OCI-LY1 (cell line): ENCODE results near the gene BICD2.

Experiments
- H2AFZ ChIP-seq: fragments of 200-600 bp; sonication (generic), shearing (Covaris generic); 2 replicates; pipeline ENCODE4 v1.6.0; 2014; ENCODE audit warnings: antibody characterized with exemption, mild to moderate bottlenecking, low read length
- H3F3A ChIP-seq: fragments of 200-600 bp; sonication (generic), shearing (Covaris generic); 2 replicates; pipeline ENCODE4 v1.6.0; 2014; ENCODE audit warnings: mild to moderate bottlenecking, antibody characterized with exemption, low read length, moderate library complexity; ENCODE audit not compliant: insufficient read depth
- H3K27ac ChIP-seq: fragments of 200-600 bp; sonication (generic); 2 replicates; pipeline ENCODE4 v1.5.1; 2014; ENCODE audit warnings: low read length, mixed run types, mild to moderate bottlenecking, low read depth; ENCODE audit not compliant: poor library complexity, severe bottlenecking
- H3K27me3 ChIP-seq: fragments of 200-600 bp; sonication (generic); 2 replicates; pipeline ENCODE4 v1.6.0; 2014; ENCODE audit warnings: antibody characterized with exemption, mild to moderate bottlenecking, low read length, moderate library complexity; ENCODE audit not compliant: insufficient read depth
- H3K36me3 ChIP-seq: fragments of 200-600 bp; sonication (generic); 2 replicates; pipeline ENCODE4 v1.6.1; 2014; ENCODE audit warnings: mild to moderate bottlenecking, antibody characterized with exemption, low read length, moderate library complexity, mixed read lengths; ENCODE audit not compliant: insufficient read depth
- H3K4me1 ChIP-seq: fragments of 200-600 bp; sonication (generic); 2 replicates; pipeline ENCODE4 v1.5.1; 2014; ENCODE audit warnings: mild to moderate bottlenecking, low read length, moderate library complexity; ENCODE audit not compliant: insufficient read depth, severe bottlenecking
- H3K4me2 ChIP-seq: fragments of 200-600 bp; sonication (generic), shearing (Covaris generic); 2 replicates; pipeline ENCODE4 v1.6.1; 2014; ENCODE audit warnings: low read length
- H3K4me3 ChIP-seq: fragments of 200-600 bp; sonication (generic); 2 replicates; pipeline ENCODE4 v1.5.1; 2014; ENCODE audit warnings: low read length, low read depth, mild to moderate bottlenecking, mixed read lengths; ENCODE audit not compliant: poor library complexity, severe bottlenecking
- H3K79me2 ChIP-seq: fragments of 200-600 bp; shearing (Covaris generic); 2 replicates; pipeline ENCODE4 v1.6.1; 2016; ENCODE audit warnings: mixed run types, low read length, mixed read lengths; ENCODE audit not compliant: insufficient read depth
- H3K9ac ChIP-seq: fragments of 200-600 bp; sonication (generic), shearing (Covaris generic); 2 replicates; pipeline ENCODE4 v1.6.1; 2014; ENCODE audit warnings: mild to moderate bottlenecking, low read length, mixed read lengths
- H3K9me2 ChIP-seq: fragments of 200-600 bp; sonication (generic), shearing (Covaris generic); 2 replicates; pipeline ENCODE4 v1.6.1; 2014; ENCODE audit warnings: low read depth, mild to moderate bottlenecking, low read length, mixed read lengths
- H3K9me3 ChIP-seq: fragments of 200-600 bp; shearing (Covaris generic); 2 replicates; pipeline ENCODE4 v1.6.1; 2014; ENCODE audit warnings: low read length, mixed read lengths
- H4K20me1 ChIP-seq: fragments of 200-600 bp; sonication (generic), shearing (Covaris generic); 2 replicates; pipeline ENCODE4 v1.6.0; 2016; ENCODE audit warnings: mild to moderate bottlenecking, low read length; ENCODE audit not compliant: insufficient read depth
- EZH2 ChIP-seq: fragments of 200-600 bp; sonication (generic), shearing (Covaris generic); IDR thresholded peaks from 2 replicates; pipeline ENCODE4 v1.8.0; 2017; ENCODE audit warnings: borderline replicate concordance, mixed run types, mild to moderate bottlenecking, antibody characterized with exemption, low read length, moderate library complexity, mixed read lengths
- TF ChIP-seq, protein P1 (sequence below): fragments of 200-600 bp; sonication (generic), shearing (Covaris generic); IDR thresholded peaks from 2 replicates; pipeline ENCODE4 v1.5.1; 2017; ENCODE audit warnings: mild to moderate bottlenecking, antibody characterized with exemption, low read length, moderate library complexity, mixed read lengths

Gene BICD2

DNA sequence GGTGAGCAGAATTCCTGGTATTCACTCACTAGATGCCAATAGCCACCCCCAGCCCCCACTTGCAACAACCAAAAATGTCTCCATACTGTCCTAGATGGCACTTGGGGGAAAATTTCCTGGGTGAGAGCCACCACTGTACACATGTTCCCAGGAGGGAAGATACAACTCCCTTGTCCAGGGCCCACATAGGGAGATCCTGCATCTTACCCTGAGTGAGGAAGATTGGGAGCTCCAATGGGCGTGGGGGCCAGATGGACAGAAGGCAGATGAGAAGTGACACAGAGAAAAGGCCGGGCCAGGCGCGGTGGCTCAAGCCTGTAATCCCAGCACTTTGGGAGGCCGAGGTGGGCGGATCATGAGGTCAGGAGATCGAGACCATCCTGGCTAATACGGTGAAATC is 82.4 kb downstream of the BICD2 start:
- H3K4me3 ChIP-seq: no peak overlapping the region
- no peaks in the 10 kb centered on the region for H3K79me2 ChIP-seq
- H3K27ac ChIP-seq: no peak overlapping the region
- H2AFZ ChIP-seq: no peak overlapping the region
- no peak overlapping the region for H3K4me2 ChIP-seq
- H3K9me2 ChIP-seq: no peaks in the 10 kb centered on the region
- no peaks in the 10 kb centered on the region for H3K36me3 ChIP-seq
- no peak for TF ChIP-seq EZH2
- TF ChIP-seq, protein P1, sequence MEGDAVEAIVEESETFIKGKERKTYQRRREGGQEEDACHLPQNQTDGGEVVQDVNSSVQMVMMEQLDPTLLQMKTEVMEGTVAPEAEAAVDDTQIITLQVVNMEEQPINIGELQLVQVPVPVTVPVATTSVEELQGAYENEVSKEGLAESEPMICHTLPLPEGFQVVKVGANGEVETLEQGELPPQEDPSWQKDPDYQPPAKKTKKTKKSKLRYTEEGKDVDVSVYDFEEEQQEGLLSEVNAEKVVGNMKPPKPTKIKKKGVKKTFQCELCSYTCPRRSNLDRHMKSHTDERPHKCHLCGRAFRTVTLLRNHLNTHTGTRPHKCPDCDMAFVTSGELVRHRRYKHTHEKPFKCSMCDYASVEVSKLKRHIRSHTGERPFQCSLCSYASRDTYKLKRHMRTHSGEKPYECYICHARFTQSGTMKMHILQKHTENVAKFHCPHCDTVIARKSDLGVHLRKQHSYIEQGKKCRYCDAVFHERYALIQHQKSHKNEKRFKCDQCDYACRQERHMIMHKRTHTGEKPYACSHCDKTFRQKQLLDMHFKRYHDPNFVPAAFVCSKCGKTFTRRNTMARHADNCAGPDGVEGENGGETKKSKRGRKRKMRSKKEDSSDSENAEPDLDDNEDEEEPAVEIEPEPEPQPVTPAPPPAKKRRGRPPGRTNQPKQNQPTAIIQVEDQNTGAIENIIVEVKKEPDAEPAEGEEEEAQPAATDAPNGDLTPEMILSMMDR: no peak
- H3K27me3 ChIP-seq: no peaks in the 10 kb centered on the region
- H3K4me1 ChIP-seq: peaks cover 25% of the 10 kb centered on the region
- no peaks in the 10 kb centered on the region for H4K20me1 ChIP-seq
- H3K9me3 ChIP-seq: no peaks in the 10 kb centered on the region
- no peaks in the 10 kb centered on the region for H3F3A ChIP-seq
- no peak overlapping the region for H3K9ac ChIP-seq

DNA sequence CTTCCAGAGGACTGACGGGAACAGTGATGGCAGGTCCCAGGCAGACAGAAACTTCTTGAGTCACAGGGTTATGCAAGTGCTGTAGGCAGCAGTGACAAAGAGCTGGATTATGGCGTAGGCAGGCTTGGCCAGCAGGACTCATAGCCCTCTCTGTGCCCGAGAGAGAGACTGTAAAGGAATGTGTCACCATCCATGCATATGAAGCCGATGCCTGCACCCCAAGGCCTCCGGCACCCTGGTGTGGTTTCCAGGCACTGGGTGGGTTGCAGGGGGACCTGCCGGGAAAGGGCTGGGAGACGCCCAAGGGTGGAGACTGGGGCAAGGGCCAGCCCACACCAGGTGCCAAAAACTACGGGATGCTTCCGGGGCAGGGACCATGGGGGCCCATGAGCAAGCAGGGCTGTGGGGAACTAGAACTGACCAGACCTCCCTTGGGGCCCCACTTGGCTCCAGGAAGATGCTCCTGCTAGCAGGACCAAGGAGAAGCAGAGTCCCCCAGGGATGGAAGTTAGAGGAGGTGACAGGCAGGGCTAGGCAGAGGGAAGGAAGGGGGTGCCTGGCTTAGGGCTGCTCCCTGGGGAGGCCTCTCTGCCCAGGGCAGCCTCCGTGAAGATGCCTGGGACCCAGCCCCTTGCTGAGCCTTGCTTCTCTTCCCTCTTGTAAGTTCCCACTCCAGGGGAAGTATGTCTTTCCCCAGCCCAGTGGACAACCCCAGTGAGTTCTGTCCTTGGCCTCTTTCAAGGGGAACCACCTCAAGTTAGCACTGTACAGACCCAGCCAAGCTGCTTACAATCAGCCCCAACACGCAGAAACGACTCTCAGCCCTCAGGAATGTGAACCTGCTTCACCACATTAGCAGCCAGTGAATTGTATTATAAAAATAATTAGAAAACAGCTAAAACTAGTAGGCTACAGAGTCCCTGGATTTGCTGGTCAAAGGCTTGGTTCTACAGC is 84.2 kb downstream of the BICD2 start:
- no peak overlapping the region for H3K9ac ChIP-seq
- H3F3A ChIP-seq: no peaks in the 10 kb centered on the region
- H3K9me3 ChIP-seq: no peaks in the 10 kb centered on the region
- no peaks in the 10 kb centered on the region for H3K79me2 ChIP-seq
- TF ChIP-seq, protein P1: no peak
- no peak for TF ChIP-seq EZH2
- H3K4me3 ChIP-seq: no peak overlapping the region
- no peaks in the 10 kb centered on the region for H3K36me3 ChIP-seq
- H3K4me2 ChIP-seq: no peak overlapping the region
- H3K4me1 ChIP-seq: peaks cover 20% of the 10 kb centered on the region
- H4K20me1 ChIP-seq: no peaks in the 10 kb centered on the region
- no peaks in the 10 kb centered on the region for H3K27me3 ChIP-seq
- no peak overlapping the region for H3K27ac ChIP-seq
- H2AFZ ChIP-seq: no peak overlapping the region
- no peaks in the 10 kb centered on the region for H3K9me2 ChIP-seq

GRCh38 chr9:92679413-92680165 is 85.0 kb downstream of the BICD2 start:
- Histone ChIP-seq H3K79me2 (no peaks in the 10 kb centered on the region), H3K9me2 (no peaks in the 10 kb centered on the region), H3K27me3 (no peaks in the 10 kb centered on the region), H3K36me3 (no peaks in the 10 kb centered on the region), H3K4me2 (no peak overlapping the region), H2AFZ (no peak overlapping the region), H3K9ac (no peak overlapping the region), H3F3A (no peaks in the 10 kb centered on the region), H3K4me3 (no peak overlapping the region), H3K27ac (no peak overlapping the region), H4K20me1 (no peaks in the 10 kb centered on the region), H3K9me3 (no peaks in the 10 kb centered on the region), H3K4me1 (peaks cover 12% of the 10 kb centered on the region)
- TF ChIP-seq, protein P1: no peak
- TF ChIP-seq EZH2: no peak
